GM04504 (cell line): ENCODE results near the gene MAGEA12.
"Not testable (repeated sequence)": the region's sequence is repeated elsewhere in the genome, so short reads cannot be mapped to it uniquely, and the experiment has no call there.

Source experiments
- DNase-seq: peaks from one replicate; pipeline ENCODE4 v3.0.0-alpha.2; 2012; ENCODE audit warnings: low read depth

The MAGEA12 gene, protein sequence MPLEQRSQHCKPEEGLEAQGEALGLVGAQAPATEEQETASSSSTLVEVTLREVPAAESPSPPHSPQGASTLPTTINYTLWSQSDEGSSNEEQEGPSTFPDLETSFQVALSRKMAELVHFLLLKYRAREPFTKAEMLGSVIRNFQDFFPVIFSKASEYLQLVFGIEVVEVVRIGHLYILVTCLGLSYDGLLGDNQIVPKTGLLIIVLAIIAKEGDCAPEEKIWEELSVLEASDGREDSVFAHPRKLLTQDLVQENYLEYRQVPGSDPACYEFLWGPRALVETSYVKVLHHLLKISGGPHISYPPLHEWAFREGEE

DNA sequence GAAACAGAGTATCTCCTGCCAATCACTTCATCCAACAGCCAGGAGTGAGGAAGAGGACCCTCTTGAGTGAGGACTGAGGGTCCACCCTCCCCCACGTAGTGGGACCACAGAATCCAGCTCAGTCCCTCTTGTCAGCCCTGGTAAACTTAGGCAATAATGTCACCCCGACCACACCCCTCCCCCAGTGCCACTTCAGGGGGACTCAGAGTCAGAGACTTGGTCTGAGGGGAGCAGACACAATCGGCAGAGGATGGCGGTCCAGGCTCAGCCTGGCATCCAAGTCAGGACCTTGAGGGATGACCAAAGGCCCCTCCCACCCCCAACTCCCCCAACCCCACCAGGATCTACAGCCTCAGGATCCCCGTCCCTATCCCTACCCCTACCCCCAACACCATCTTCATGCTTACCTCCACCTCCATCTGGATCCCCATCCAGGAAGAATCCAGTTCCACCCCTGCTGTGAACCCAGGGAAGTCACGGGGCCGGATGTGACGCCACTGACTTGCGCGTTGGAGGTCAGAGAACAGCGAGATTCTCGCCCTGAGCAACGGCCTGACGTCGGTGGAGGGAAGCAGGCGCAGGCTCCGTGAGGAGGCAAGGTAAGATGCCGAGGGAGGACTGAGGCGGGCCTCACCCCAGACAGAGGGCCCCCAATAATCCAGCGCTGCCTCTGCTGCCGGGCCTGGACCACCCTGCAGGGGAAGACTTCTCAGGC, at the start of gene MAGEA12, which contains the start of gene CSAG1:
Gene MAGEA12 (plus strand): TSS at position 497 of the 715 bp plus-strand sequence. CDS start 2,405 bp downstream, outside the sequence.
Gene CSAG1 (minus strand): TSS at position 461 of the 715 bp plus-strand sequence. CDS start 1,261 bp downstream, outside the sequence.
- DNase-seq, result no peak

GRCh38 chrX:152697952-152698931, 35.3 kb upstream of the MAGEA12 start, which contains the start of gene MAGEA3:
TSS of gene MAGEA3 (plus strand) at chrX:152698794. CDS start at chrX:152700833, 2,039 bp downstream.
- not testable (repeated sequence) for DNase-seq

DNA sequence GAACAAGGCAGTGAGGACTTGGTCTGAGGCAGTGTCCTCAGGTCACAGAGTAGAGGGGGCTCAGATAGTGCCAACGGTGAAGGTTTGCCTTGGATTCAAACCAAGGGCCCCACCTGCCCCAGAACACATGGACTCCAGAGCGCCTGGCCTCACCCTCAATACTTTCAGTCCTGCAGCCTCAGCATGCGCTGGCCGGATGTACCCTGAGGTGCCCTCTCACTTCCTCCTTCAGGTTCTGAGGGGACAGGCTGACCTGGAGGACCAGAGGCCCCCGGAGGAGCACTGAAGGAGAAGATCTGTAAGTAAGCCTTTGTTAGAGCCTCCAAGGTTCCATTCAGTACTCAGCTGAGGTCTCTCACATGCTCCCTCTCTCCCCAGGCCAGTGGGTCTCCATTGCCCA, 33.2 kb upstream of the MAGEA12 start:
- DNase-seq, result not testable (repeated sequence)

DNA sequence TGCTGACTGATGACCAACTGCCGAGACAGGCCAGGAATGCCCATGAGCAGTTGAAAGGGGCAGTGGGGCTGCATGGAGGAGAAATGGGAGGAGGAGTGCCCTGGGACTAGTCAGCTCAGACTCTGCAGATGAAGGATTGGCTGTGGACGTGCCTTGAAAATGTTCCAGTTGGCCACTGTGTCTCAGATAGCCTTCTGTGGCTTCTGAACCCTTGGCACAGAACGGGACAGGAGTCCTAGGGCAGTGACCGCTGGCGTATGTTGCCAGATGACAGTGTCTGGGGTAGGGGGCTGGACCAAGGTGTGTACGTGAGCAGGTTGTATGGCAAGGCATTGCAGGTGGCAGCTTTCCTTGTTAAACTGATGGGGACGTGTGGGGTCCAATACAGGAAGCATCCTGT, 27.1 kb upstream of the MAGEA12 start:
- not testable (repeated sequence) for DNase-seq

DNA sequence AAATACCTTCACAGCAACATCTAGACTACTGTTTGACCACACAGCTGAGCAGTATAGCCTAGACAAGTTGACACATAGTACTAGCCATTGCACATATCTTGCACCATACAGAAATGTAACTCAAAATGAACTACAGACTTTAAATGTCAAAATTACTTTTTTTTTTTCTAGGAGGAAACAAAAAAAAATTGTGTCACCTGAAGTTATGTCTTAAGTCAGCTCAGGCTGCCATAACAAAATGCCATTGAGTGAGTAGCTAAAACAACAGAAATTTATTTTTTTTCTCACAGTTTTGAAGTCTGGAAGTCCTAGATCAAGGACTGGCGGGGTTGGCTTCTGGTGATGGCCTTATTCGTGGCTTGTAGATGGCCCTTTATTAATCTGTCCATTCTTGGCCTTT, 24.4 kb upstream of the MAGEA12 start, which contains the start of gene CSAG2:
Gene CSAG2 (minus strand): TSS at position 101 of the 400 bp plus-strand sequence. CDS start 161 bp downstream, outside the sequence.
- DNase-seq, result not testable (repeated sequence)

GRCh38 chrX:152713195-152713594, 20.4 kb upstream of the MAGEA12 start:
- not testable (repeated sequence) for DNase-seq

- DNase-seq, result not testable (repeated sequence)
These were observed 19.5 kb upstream of the MAGEA12 start, which contains the start of gene MAGEA2B for GRCh38 chrX:152713815-152714787. TSS of gene MAGEA2B (plus strand) at chrX:152714628. CDS start at chrX:152717107, 2,479 bp downstream.

- DNase-seq, result no peak
These were observed 8.1 kb upstream of the MAGEA12 start for GRCh38 chrX:152725409-152725808.

DNA sequence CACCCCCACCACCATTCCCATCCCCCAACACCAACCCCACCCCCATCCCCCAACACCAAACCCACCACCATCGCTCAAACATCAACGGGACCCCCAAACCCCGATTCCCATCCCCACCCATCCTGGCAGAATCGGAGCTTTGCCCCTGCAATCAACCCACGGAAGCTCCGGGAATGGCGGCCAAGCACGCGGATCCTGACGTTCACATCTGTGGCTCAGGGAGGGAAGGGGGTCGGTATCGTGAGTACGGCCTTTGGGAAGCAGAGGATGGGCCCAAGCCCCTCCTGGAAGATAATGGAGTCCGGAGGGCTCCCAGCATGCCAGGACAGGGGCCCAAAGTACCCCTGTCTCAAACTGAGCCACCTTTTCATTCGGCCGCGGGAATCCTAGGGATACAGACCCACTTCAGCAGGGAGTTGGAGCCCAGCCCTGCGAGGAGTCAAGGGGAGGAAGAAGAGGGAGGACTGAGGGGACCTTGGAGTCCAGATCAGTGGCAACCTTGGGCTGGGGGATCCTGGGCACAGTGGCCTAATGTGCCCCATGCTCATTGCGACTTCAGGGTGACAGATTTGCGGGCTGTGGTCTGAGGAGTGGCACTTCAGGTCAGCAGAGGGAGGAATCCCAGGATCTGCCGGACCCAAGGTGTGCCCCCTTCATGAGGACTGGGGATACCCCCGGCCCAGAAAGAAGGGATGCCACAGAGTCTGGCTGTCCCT, 744 bp downstream of the MAGEA12 start:
- not testable (repeated sequence) for DNase-seq

- no peak for DNase-seq
These were observed 1.5 kb downstream of the MAGEA12 start for GRCh38 chrX:152735101-152735500.

DNA sequence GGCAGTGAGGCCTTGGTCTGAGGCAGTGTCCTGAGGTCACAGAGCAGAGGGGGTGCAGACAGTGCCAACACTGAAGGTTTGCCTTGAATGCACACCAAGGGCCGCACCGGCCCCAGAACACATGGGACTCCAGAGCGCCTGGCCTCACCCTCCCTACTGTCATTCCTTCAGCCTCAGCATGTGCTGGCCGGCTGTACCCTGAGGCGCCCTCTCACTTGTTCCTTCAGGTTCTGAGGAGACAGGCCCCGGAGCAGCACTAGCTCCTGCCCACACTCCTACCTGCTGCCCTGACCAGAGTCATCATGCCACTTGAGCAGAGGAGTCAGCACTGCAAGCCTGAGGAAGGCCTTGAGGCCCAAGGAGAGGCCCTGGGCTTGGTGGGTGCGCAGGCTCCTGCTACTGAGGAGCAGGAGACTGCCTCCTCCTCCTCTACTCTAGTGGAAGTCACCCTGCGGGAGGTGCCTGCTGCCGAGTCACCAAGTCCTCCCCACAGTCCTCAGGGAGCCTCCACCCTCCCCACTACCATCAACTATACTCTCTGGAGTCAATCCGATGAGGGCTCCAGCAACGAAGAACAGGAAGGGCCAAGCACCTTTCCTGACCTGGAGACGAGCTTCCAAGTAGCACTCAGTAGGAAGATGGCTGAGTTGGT, 2.4 kb downstream of the MAGEA12 start:
- no peak for DNase-seq

DNA sequence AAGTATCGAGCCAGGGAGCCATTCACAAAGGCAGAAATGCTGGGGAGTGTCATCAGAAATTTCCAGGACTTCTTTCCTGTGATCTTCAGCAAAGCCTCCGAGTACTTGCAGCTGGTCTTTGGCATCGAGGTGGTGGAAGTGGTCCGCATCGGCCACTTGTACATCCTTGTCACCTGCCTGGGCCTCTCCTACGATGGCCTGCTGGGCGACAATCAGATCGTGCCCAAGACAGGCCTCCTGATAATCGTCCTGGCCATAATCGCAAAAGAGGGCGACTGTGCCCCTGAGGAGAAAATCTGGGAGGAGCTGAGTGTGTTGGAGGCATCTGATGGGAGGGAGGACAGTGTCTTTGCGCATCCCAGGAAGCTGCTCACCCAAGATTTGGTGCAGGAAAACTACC, 3.0 kb downstream of the MAGEA12 start:
- DNase-seq, result not testable (repeated sequence)

- DNase-seq, result no peak
These were observed 5.0 kb downstream of the MAGEA12 start for GRCh38 chrX:152738560-152738959.

DNA sequence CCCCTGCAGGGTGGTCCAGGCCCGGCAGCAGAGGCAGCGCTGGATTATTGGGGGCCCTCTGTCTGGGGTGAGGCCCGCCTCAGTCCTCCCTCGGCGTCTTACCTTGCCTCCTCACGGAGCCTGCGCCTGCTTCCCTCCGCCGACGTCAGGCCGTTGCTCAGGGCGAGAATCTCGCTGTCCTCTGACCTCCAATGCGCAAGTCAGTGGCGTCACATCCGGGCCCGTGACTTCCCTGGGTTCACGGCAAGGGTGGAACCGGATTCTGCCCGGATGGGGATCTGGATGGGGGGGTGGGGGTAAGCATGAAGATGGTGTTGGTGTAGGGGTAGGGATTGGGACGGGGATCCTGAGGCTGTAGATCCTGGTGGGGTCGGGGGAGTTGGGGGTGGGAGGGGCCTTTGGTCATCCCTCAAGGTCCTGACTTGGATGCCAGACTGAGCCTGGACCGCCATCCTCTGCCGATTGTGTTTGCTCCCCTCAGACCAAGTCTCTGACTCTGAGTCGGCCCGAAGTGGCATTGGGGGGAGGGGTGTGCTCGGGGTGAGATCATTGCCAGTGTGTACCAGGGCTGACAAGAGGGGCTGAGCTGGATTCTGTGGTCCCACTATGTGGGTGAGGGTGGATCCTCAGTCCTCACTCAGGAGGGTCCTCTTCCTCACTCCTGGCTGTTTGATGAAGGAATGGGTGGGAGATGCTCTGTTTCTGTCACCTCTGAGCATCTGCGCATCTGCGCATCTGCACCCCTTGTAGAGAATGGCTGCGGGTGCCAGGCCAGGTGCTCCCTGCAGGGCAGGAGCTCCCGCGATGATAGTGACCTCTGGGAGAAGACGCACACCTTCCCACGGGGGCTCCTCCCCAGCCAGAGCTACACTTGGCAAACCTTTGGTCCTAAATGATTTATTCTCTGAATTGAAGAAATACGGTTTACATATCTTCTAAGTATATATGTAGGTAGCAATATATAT, 20.4 kb downstream of the MAGEA12 start, which contains the start of gene MAGEA2:
Gene MAGEA2 (minus strand): TSS at position 157 of the 965 bp plus-strand sequence. CDS start 2,479 bp downstream, outside the sequence.
- DNase-seq, result not testable (repeated sequence)

DNA sequence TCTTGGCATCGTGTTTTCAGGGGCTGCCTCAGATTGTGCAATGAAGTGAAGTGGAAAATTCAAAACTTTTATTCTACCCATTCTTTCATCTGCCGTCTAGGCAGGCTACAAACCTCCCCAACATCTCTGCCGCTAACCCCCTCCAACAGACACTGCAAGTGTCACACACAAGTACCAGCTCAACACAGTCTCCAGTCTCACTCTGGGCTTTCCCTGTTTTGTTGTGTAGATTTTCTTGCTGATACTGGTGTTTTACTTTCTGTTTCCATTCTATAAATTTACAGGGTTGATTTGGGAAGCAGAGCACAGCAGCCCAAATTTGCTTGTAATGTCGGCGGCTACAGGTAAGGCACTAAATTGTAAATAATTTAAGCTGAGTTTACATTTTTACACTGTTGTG, 21.3 kb downstream of the MAGEA12 start:
- not testable (repeated sequence) for DNase-seq

DNA sequence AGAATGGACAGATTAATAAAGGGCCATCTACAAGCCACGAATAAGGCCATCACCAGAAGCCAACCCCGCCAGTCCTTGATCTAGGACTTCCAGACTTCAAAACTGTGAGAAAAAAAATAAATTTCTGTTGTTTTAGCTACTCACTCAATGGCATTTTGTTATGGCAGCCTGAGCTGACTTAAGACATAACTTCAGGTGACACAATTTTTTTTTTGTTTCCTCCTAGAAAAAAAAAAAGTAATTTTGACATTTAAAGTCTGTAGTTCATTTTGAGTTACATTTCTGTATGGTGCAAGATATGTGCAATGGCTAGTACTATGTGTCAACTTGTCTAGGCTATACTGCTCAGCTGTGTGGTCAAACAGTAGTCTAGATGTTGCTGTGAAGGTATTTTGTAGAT, 25.4 kb downstream of the MAGEA12 start, which contains the start of gene CSAG3:
Gene CSAG3 (plus strand): TSS at position 301 of the 400 bp plus-strand sequence.
- not testable (repeated sequence) for DNase-seq

DNA sequence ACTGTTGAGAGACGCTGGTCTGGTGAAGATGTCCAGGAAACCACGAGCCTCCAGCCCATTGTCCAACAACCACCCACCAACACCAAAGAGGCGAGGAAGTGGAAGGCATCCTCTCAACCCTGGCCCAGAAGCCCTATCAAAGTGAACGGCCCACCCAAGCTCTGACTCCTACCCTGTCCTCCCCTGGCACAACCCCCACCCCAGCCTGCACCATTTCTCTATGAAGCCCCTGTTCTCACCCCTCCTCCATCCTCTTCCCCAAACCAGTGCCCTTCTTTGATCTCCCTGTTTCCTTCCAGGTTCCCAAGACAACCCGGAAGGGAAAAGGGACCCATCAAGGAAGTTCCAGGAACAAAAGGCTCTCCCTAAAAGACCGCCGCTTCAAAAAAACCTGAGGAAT, 26.0 kb downstream of the MAGEA12 start:
- not testable (repeated sequence) for DNase-seq
